Astrocyte of the cerebellum (primary cell): ENCODE measurements around the gene CYP26C1.

Experiments
- DNase-seq: peaks from one replicate; pipeline ENCODE4 v3.0.0-alpha.2; 2011; ENCODE audit warnings: low read depth
- H3K4me3 ChIP-seq: 2 replicates; pipeline ENCODE4 v1.5.1; 2011; ENCODE audit warnings: mild to moderate bottlenecking, low read depth, low read length, moderate library complexity
- in situ Hi-C: cut with HindIII; loops from 2 replicates; pipeline ENCODE4 v1.10.0; 2017; ENCODE audit warnings: low sequenced_read_pairs
- TF ChIP-seq, protein P1 (sequence below): IDR thresholded peaks from 2 replicates; pipeline ENCODE4 v1.5.1; 2012; ENCODE audit warnings: low read length, low read depth, moderate library complexity, mild to moderate bottlenecking; ENCODE audit errors: missing control alignments

The CYP26C1 gene

DNA sequence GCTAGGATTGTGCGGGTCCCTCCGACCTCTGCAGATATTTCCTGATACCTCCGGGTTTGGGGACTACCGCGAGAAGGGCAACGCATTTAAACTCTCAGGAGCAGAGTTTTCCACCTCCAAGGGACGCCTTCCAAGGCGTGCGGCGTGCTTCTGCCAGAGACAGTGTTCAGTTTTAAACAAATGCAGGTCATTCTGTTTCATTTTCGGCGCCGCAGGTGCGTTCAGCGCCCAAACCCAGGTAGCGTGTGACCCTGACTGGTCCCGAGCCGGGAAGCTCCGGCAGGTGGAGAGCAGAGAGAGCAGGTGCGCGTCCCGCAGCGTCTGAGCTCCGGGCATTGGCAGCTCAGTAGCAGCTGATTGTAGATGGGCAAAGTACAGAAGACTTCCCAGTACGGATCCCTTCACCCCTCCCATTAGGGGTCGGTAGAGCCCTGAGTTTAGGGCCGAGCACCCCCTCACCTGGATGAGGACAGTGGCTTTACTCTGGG is 11.7 kb downstream of the CYP26C1 start:
- no peak for DNase-seq
- in situ Hi-C loops, result no loop called here
- H3K4me3 ChIP-seq, result peak overlapping the region; percentile 17
- TF ChIP-seq, protein P1, sequence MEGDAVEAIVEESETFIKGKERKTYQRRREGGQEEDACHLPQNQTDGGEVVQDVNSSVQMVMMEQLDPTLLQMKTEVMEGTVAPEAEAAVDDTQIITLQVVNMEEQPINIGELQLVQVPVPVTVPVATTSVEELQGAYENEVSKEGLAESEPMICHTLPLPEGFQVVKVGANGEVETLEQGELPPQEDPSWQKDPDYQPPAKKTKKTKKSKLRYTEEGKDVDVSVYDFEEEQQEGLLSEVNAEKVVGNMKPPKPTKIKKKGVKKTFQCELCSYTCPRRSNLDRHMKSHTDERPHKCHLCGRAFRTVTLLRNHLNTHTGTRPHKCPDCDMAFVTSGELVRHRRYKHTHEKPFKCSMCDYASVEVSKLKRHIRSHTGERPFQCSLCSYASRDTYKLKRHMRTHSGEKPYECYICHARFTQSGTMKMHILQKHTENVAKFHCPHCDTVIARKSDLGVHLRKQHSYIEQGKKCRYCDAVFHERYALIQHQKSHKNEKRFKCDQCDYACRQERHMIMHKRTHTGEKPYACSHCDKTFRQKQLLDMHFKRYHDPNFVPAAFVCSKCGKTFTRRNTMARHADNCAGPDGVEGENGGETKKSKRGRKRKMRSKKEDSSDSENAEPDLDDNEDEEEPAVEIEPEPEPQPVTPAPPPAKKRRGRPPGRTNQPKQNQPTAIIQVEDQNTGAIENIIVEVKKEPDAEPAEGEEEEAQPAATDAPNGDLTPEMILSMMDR, result no peak

DNA sequence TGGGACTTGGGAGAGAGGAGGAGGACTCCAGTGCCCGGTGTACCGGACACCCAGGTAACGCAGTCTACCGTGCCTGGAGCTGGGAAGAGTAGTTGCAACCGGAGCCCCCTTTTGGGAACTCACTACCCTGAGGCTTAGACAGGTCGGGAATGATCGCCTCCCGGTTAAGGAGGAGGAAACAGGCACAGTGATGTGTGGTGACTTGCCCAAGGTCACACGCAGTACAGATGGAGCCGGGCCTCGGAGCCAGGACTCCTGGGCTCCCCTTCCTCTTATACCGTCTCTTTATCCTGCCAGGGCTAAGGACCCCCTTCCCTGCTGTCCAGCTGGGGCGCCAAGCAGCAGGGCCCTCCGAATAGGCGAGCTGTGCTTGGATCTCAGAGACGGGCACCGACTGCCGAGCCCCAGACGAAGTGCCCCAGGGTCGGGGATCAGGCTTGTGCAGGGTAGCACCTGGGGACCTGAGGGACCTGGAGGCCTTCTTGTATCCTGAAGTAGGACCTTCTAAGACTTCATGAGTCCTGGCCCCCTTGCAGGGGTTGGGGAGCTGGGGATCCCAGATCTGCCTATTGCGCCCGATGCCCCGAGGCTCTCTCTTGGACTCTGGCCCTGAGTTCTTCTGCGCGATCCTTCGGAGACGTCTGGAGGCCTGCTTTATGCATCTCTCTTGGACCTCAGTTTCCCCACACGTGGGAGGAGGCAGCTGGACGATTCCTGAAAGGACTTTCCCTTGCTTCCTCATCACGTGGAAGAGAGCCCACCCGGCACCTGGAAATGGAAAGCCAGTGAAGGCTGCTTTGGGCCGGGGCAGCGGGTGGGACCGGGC is 12.3 kb downstream of the CYP26C1 start:
- no peak for DNase-seq

DNA sequence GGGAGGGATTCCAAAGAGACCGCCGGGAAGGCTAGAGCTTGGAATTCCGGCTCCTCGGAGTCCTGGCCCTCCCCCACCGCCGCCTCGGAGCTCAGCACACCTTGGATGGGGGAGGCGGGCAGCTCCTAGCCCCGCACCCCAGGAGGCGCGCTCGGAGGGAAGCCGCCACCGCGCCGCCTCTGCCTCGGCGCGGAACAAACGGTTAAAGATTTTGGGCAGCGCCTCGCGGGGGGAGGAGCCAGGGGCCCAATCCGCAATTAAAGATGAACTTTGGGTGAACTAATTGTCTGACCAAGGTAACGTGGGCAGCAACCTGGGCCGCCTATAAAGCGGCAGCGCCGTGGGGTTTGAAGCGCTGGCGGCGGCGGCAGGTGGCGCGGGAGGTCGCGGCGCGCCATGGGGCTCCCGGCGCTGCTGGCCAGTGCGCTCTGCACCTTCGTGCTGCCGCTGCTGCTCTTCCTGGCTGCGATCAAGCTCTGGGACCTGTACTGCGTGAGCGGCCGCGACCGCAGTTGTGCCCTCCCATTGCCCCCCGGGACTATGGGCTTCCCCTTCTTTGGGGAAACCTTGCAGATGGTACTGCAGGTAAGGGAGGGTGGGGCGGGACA is 13.0 kb downstream of the CYP26C1 start, which contains the start of gene CYP26A1:
Gene CYP26A1 (plus strand): TSS at position 355 of the 608 bp plus-strand sequence. CDS start 42 bp downstream, at position 397.
- TF ChIP-seq, protein P1, result no peak
- in situ Hi-C loops, result no loop called here
- H3K4me3 ChIP-seq, result peak within 1 kb of the TSS; percentile 23
- no peak for DNase-seq

More for the DNA sequence above, 12.3 kb downstream of the CYP26C1 start:
- TF ChIP-seq, protein P1, result no peak
- H3K4me3 ChIP-seq, result peak overlapping the region; percentile 23
- in situ Hi-C loops, result no loop called here

DNA sequence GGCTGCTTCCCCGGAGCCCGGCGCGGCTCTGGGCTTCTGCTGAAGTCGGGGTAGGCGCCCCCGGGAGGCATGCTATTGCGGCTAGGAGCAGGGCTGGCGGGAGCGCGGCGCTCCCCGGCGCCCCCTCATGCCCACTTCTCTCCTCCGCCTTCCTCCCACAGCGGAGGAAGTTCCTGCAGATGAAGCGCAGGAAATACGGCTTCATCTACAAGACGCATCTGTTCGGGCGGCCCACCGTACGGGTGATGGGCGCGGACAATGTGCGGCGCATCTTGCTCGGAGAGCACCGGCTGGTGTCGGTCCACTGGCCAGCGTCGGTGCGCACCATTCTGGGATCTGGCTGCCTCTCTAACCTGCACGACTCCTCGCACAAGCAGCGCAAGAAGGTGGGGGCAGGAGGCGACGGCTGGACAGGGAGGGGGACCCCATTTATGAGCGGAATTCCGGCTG is 13.6 kb downstream of the CYP26C1 start:
- H3K4me3 ChIP-seq, result peak overlapping the region; percentile 23
- TF ChIP-seq, protein P1, result no peak
- in situ Hi-C loops, result no loop called here
- DNase-seq, result no peak

DNA sequence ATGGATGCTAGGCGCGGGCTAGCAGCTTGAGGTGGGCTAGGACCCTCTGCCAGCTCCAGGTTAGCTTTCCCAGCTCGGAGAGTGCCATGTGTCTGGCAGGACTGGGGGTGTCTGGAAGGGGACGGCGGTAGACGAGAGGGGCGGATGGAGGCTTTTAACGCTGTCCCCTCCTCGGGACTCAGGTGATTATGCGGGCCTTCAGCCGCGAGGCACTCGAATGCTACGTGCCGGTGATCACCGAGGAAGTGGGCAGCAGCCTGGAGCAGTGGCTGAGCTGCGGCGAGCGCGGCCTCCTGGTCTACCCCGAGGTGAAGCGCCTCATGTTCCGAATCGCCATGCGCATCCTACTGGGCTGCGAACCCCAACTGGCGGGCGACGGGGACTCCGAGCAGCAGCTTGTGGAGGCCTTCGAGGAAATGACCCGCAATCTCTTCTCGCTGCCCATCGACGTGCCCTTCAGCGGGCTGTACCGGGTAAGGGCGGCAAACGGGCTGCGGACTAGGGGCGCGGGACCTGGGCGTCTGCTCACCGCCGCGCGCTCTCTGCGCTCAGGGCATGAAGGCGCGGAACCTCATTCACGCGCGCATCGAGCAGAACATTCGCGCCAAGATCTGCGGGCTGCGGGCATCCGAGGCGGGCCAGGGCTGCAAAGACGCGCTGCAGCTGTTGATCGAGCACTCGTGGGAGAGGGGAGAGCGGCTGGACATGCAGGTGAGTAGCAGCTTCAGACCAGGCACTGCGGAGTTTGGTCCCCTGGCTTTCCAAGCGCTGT is 14.2 kb downstream of the CYP26C1 start:
- TF ChIP-seq, protein P1, result no peak
- DNase-seq, result no peak
- in situ Hi-C loops, result no loop called here
- peak overlapping the region; percentile 23 for H3K4me3 ChIP-seq
